ENCODE data around the gene PBOV1.

Gene PBOV1

GRCh38 chr6:138227316-138227781 lies 9.1 kb upstream of the PBOV1 start:
- Histone ChIP-seq H3K4me2 (ENCODE audit: low read depth, low read length) (no peak overlapping the region; the same call in 1 of the 2 replicates), H3K9me3 (replicated peaks; ENCODE audit: insufficient read depth, low read length) (no peaks in the 10 kb centered on the region), H3K27ac (ENCODE audit: low read length) (no peak overlapping the region), H3K9me2 (replicated peaks; ENCODE audit: insufficient read depth, low read length) (no peaks in the 10 kb centered on the region), H3K4me1 (ENCODE audit: low read length) (peaks cover 11% of the 10 kb centered on the region), H3K4me3 (ENCODE audit: low read length) (no peak overlapping the region), H3F3A (ENCODE audit: insufficient read depth, low read length) (no peaks in the 10 kb centered on the region), H3K36me3 (replicated peaks; ENCODE audit: insufficient read depth, low read length) (no peaks in the 10 kb centered on the region), H3K79me2 (ENCODE audit: low read length) (no peaks in the 10 kb centered on the region), H3K27me3 (replicated peaks; ENCODE audit: insufficient read depth, low read length) (no peaks in the 10 kb centered on the region), H4K20me1 (ENCODE audit: insufficient read depth, low read length) (no peaks in the 10 kb centered on the region), H3K9ac (ENCODE audit: low read length) (no peak overlapping the region), H2AFZ (ENCODE audit: low read length) (no peak overlapping the region)
- DNase-seq = no peak
- TF ChIP-seq EZH2 (optimal IDR thresholded peaks at IDR 0.05; ENCODE audit: low read depth, low read length) = no peak
- no peak for TF ChIP-seq CTCF (IDR thresholded peaks at IDR 0.05; ENCODE audit: low read length)
- no peak for TF ChIP-seq EZH2phosphoT487 (IDR thresholded peaks at IDR 0.05; ENCODE audit: low read length)

GRCh38 chr6:138226700-138227315 lies 8.5 kb upstream of the PBOV1 start:
- H3K4me3 ChIP-seq (ENCODE audit: low read length) = no peak overlapping the region
- no peak overlapping the region for H2AFZ ChIP-seq (ENCODE audit: low read length)
- H3K4me2 ChIP-seq (ENCODE audit: low read depth, low read length) = no peak overlapping the region
- H3K9ac ChIP-seq (ENCODE audit: low read length) = no peak overlapping the region
- no peak for TF ChIP-seq EZH2phosphoT487 (IDR thresholded peaks at IDR 0.05; ENCODE audit: low read length)
- no peak for TF ChIP-seq CTCF (IDR thresholded peaks at IDR 0.05; ENCODE audit: low read length)
- no peak for TF ChIP-seq EZH2 (optimal IDR thresholded peaks at IDR 0.05; ENCODE audit: low read depth, low read length)
- no peak overlapping the region for H3K27ac ChIP-seq (ENCODE audit: low read length)
- no peaks in the 10 kb centered on the region for H3K36me3 ChIP-seq (replicated peaks; ENCODE audit: insufficient read depth, low read length)
- H4K20me1 ChIP-seq (ENCODE audit: insufficient read depth, low read length) = no peaks in the 10 kb centered on the region
- no peaks in the 10 kb centered on the region for H3K9me3 ChIP-seq (replicated peaks; ENCODE audit: insufficient read depth, low read length)
- DNase-seq = no peak
- H3K4me1 ChIP-seq (ENCODE audit: low read length) = peaks cover 8% of the 10 kb centered on the region
- H3K79me2 ChIP-seq (ENCODE audit: low read length) = no peaks in the 10 kb centered on the region
- H3K9me2 ChIP-seq (replicated peaks; ENCODE audit: insufficient read depth, low read length) = no peaks in the 10 kb centered on the region
- no peaks in the 10 kb centered on the region for H3F3A ChIP-seq (ENCODE audit: insufficient read depth, low read length)
- H3K27me3 ChIP-seq (replicated peaks; ENCODE audit: insufficient read depth, low read length) = no peaks in the 10 kb centered on the region

- H3F3A ChIP-seq (ENCODE audit: insufficient read depth, low read length) = no peaks in the 10 kb centered on the region
- DNase-seq = no peak
- H2AFZ ChIP-seq (ENCODE audit: low read length) = no peak overlapping the region
- TF ChIP-seq CTCF (IDR thresholded peaks at IDR 0.05; ENCODE audit: low read length) (no peak), EZH2phosphoT487 (IDR thresholded peaks at IDR 0.05; ENCODE audit: low read length) (no peak), EZH2 (optimal IDR thresholded peaks at IDR 0.05; ENCODE audit: low read depth, low read length) (no peak)
- no peak overlapping the region for H3K9ac ChIP-seq (ENCODE audit: low read length)
- H3K27me3 ChIP-seq (replicated peaks; ENCODE audit: insufficient read depth, low read length) = no peaks in the 10 kb centered on the region
- H3K4me1 ChIP-seq (ENCODE audit: low read length) = no peaks in the 10 kb centered on the region; the same call in 1 of the 2 replicates
- no peaks in the 10 kb centered on the region for H3K36me3 ChIP-seq (replicated peaks; ENCODE audit: insufficient read depth, low read length)
- H3K4me3 ChIP-seq (ENCODE audit: low read length) = no peak overlapping the region
- H3K4me2 ChIP-seq (ENCODE audit: low read depth, low read length) = no peak overlapping the region
- H4K20me1 ChIP-seq (ENCODE audit: insufficient read depth, low read length) = no peaks in the 10 kb centered on the region
- no peaks in the 10 kb centered on the region for H3K9me2 ChIP-seq (replicated peaks; ENCODE audit: insufficient read depth, low read length)
- no peaks in the 10 kb centered on the region for H3K79me2 ChIP-seq (ENCODE audit: low read length)
- H3K27ac ChIP-seq (ENCODE audit: low read length) = no peak overlapping the region
- no peaks in the 10 kb centered on the region for H3K9me3 ChIP-seq (replicated peaks; ENCODE audit: insufficient read depth, low read length)
Measured at GRCh38 chr6:138225953-138226352, 7.7 kb upstream of the PBOV1 start.
